WTC11 (cell line): ENCODE results near the gene SMYD3. TPM values are rescaled to one million over a fixed set of nuclear protein-coding genes. Genes with fewer than 3 reads are reported as not detected.

Experiments
- ATAC-seq: fragments of 200-7000 bp; cut with Tn5 transposase; 2 replicates; pipeline ENCODE4 v1.10.0; 2021; ENCODE audit warnings: mild to moderate bottlenecking, moderate library complexity
- CTCF ChIA-PET: fragments of 300-600 bp; sonication (Branson Sonifier 250); formaldehyde crosslinking; loops from one replicate; lab custom pipeline; 2021; ENCODE audit warnings: antibody characterized with exemption; lab: Charles Lee
- POLR2A ChIA-PET: fragments of 350-600 bp; sonication (Branson Sonifier 250); formaldehyde crosslinking; loops from one replicate; lab custom pipeline; 2021; ENCODE audit warnings: antibody characterized with exemption; lab: Charles Lee
- DNase-seq: peaks from one replicate; pipeline ENCODE4 v3.0.0; 2021; ENCODE audit warnings: low spot score
- H3K27ac Mint-ChIP-seq: 2 replicates; pipeline ENCODE4 v1.8.0; 2021; ENCODE audit warnings: mixed read lengths
- H3K27me3 Mint-ChIP-seq: 2 replicates; pipeline ENCODE4 v1.8.0; 2021; ENCODE audit warnings: low read depth, mild to moderate bottlenecking, moderate library complexity, mixed read lengths
- H3K36me3 Mint-ChIP-seq: 2 replicates; pipeline ENCODE4 v1.8.0; 2021; ENCODE audit warnings: mixed read lengths
- H3K4me1 Mint-ChIP-seq: 2 replicates; pipeline ENCODE4 v1.8.0; 2022; ENCODE audit warnings: mixed read lengths
- H3K4me3 Mint-ChIP-seq: 2 replicates; pipeline ENCODE4 v1.8.0; 2021; ENCODE audit warnings: mild to moderate bottlenecking, moderate library complexity, mixed read lengths
- H3K9me3 Mint-ChIP-seq: 2 replicates; pipeline ENCODE4 v1.8.0; 2021; ENCODE audit warnings: mixed read lengths
- CBFB ChIP-seq: sonication (generic); formaldehyde crosslinking; IDR thresholded peaks from 2 replicates; pipeline ENCODE4 v1.8.1; 2022; ENCODE audit warnings: mild to moderate bottlenecking, low read depth, missing genetic modification reagents
- ESRRA ChIP-seq: sonication (generic); formaldehyde crosslinking; IDR thresholded peaks from 2 replicates; pipeline ENCODE4 v1.8.1; 2022; ENCODE audit warnings: mild to moderate bottlenecking, missing genetic modification reagents, borderline replicate concordance
- FOXP1 ChIP-seq: sonication (generic); formaldehyde crosslinking; IDR thresholded peaks from 2 replicates; pipeline ENCODE4 v1.8.0; 2022; ENCODE audit warnings: missing genetic modification reagents, mild to moderate bottlenecking, moderate library complexity, borderline replicate concordance
- GABPB1 ChIP-seq: sonication (generic); formaldehyde crosslinking; IDR thresholded peaks from 2 replicates; pipeline ENCODE4 v1.8.1; 2023; ENCODE audit warnings: mild to moderate bottlenecking, missing genetic modification reagents
- GRHL2 ChIP-seq: fragments of 250-450 bp; sonication (Bioruptor Pico); IDR thresholded peaks from 2 replicates; pipeline ENCODE4 v1.8.0; 2022; ENCODE audit warnings: mild to moderate bottlenecking, moderate library complexity; ENCODE audit not compliant: insufficient replicate concordance, severe bottlenecking
- HMGA2 ChIP-seq: fragments of 250-450 bp; sonication (Bioruptor Pico); IDR thresholded peaks from 2 replicates; pipeline ENCODE4 v1.4.0; 2021; ENCODE audit warnings: mild to moderate bottlenecking, moderate library complexity
- JUN ChIP-seq: sonication (generic); formaldehyde crosslinking; IDR thresholded peaks from 2 replicates; pipeline ENCODE4 v1.8.0; 2023; ENCODE audit warnings: mild to moderate bottlenecking, missing genetic modification reagents
- MYBL2 ChIP-seq: sonication (generic); formaldehyde crosslinking; IDR thresholded peaks from 2 replicates; pipeline ENCODE4 v1.8.1; 2023; ENCODE audit warnings: mild to moderate bottlenecking, moderate library complexity, missing genetic modification reagents
- NFE2L1 ChIP-seq: sonication (generic); formaldehyde crosslinking; IDR thresholded peaks from 2 replicates; pipeline ENCODE4 v1.8.1; 2023; ENCODE audit warnings: missing genetic modification reagents
- OVOL2 ChIP-seq: fragments of 250-450 bp; sonication (Bioruptor Pico); IDR thresholded peaks from 2 replicates; pipeline ENCODE4 v1.9.0; 2021; ENCODE audit warnings: mild to moderate bottlenecking, borderline replicate concordance
- RELA ChIP-seq: sonication (generic); formaldehyde crosslinking; IDR thresholded peaks from 2 replicates; pipeline ENCODE4 v1.8.1; 2022; ENCODE audit warnings: missing genetic modification reagents, mild to moderate bottlenecking, borderline replicate concordance
- RORB ChIP-seq: fragments of 250-450 bp; sonication (Bioruptor Pico); IDR thresholded peaks from 2 replicates; pipeline ENCODE4 v1.9.0; 2021; ENCODE audit warnings: mild to moderate bottlenecking
- SMAD3 ChIP-seq: sonication (generic); formaldehyde crosslinking; IDR thresholded peaks from 2 replicates; pipeline ENCODE4 v1.8.0; 2022; ENCODE audit warnings: missing genetic modification reagents, mild to moderate bottlenecking, borderline replicate concordance
- SP1 ChIP-seq: sonication (generic); formaldehyde crosslinking; conservative IDR thresholded peaks from 2 replicates; pipeline ENCODE4 v1.8.1; 2022; ENCODE audit warnings: missing genetic modification reagents
- TEAD1 ChIP-seq: sonication (generic); formaldehyde crosslinking; IDR thresholded peaks from 2 replicates; pipeline ENCODE4 v1.8.0; 2022; ENCODE audit warnings: mild to moderate bottlenecking, missing genetic modification reagents
- ZNF138 ChIP-seq: sonication (generic); formaldehyde crosslinking; conservative IDR thresholded peaks from 2 replicates; pipeline ENCODE4 v1.8.1; 2022; ENCODE audit warnings: mild to moderate bottlenecking, moderate library complexity, missing genetic modification reagents
- ZNF232 ChIP-seq: sonication (generic); formaldehyde crosslinking; IDR thresholded peaks from 2 replicates; pipeline ENCODE4 v1.8.0; 2022; ENCODE audit warnings: mild to moderate bottlenecking, missing genetic modification reagents
- ZNF317 ChIP-seq: sonication (generic); formaldehyde crosslinking; IDR thresholded peaks from 2 replicates; pipeline ENCODE4 v1.8.1; 2023; ENCODE audit warnings: low read depth, mild to moderate bottlenecking, moderate library complexity, missing genetic modification reagents, borderline replicate concordance
- ZNF423 ChIP-seq: fragments of 250-450 bp; sonication (Bioruptor Pico); IDR thresholded peaks from 2 replicates; pipeline ENCODE4 v2.1.2; 2022; ENCODE audit warnings: mild to moderate bottlenecking, moderate library complexity
- total RNA-seq: library from RNA; stranded (reverse); gene quantifications from 3 replicates; pipeline ENCODE4 v1.2.3, GENCODE V29; 2021
- TF ChIP-seq, protein P1 (sequence below): sonication (generic); formaldehyde crosslinking; IDR thresholded peaks from 2 replicates; pipeline ENCODE4 v1.8.1; 2022; ENCODE audit warnings: mild to moderate bottlenecking, missing genetic modification reagents, moderate library complexity, borderline replicate concordance
- TF ChIP-seq, protein P2 (sequence below): sonication (generic); formaldehyde crosslinking; IDR thresholded peaks from 2 replicates; pipeline ENCODE4 v1.8.0; 2022; ENCODE audit warnings: mild to moderate bottlenecking, missing genetic modification reagents
- TF ChIP-seq, protein P3 (sequence below): sonication (generic); formaldehyde crosslinking; IDR thresholded peaks from 2 replicates; pipeline ENCODE4 v1.8.1; 2022; ENCODE audit warnings: missing genetic modification reagents, borderline replicate concordance
- TF ChIP-seq, protein P4 (sequence below): fragments of 250-450 bp; sonication (Bioruptor Pico); IDR thresholded peaks from 2 replicates; pipeline ENCODE4 v1.9.0; 2021; ENCODE audit warnings: mild to moderate bottlenecking, borderline replicate concordance

Gene SMYD3
- total RNA-seq, 1 experiment from 2014 or later: 21.4 TPM

DNA sequence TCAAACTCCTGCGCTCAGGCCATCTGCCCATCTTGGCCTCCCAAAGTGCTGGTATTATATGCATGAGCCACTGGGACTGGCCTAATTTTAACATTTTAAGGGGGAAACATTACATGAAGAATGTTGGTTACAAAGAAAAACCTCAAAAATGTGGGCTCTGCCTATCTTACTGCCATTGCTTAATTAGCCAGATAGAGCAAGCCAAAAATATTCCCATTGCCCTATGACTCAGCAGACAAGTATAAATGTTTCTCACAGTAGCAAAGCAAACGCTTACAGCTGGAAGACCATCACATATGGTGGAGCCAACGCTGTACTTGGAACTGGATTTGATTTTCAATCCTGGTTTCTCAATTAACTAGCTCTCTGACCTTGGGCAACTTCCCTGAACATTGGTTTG, 502.0 kb downstream of the SMYD3 start (continued):
- TF ChIP-seq, protein P1, sequence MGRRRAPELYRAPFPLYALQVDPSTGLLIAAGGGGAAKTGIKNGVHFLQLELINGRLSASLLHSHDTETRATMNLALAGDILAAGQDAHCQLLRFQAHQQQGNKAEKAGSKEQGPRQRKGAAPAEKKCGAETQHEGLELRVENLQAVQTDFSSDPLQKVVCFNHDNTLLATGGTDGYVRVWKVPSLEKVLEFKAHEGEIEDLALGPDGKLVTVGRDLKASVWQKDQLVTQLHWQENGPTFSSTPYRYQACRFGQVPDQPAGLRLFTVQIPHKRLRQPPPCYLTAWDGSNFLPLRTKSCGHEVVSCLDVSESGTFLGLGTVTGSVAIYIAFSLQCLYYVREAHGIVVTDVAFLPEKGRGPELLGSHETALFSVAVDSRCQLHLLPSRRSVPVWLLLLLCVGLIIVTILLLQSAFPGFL: no peak
- TF ChIP-seq, protein P2, sequence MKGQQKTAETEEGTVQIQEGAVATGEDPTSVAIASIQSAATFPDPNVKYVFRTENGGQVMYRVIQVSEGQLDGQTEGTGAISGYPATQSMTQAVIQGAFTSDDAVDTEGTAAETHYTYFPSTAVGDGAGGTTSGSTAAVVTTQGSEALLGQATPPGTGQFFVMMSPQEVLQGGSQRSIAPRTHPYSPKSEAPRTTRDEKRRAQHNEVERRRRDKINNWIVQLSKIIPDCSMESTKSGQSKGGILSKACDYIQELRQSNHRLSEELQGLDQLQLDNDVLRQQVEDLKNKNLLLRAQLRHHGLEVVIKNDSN (CRISPR knock-in tag): no peak
- no peak for TF ChIP-seq NFE2L1 (CRISPR knock-in tag)
- TF ChIP-seq MYBL2 (CRISPR knock-in tag): no peak
- TF ChIP-seq RELA (CRISPR knock-in tag): no peak
- no peak for TF ChIP-seq ZNF317 (CRISPR knock-in tag)
- no peak for TF ChIP-seq GABPB1 (CRISPR knock-in tag)
- TF ChIP-seq ZNF138 (CRISPR knock-in tag): no peak

DNA sequence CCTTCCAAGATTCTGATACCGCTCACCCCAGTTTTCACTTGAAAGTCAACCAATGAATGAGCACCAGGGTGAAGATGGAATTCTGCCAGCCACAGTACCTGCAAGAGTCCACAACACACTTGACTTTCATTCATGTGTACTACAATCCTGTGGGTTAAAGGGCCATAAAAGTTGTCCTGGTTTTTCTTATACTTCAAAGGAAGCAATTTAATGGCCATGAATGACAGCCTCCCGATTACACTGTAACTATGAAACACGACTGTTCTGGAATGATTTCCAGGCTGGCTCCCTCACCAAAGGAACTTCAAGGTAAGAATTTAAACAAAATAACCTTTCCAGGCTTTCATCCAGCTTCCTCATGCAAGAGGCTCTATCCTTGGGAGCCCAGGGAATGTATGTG, 502.8 kb downstream of the SMYD3 start:
- ChIA-PET POLR2A (no interaction called here), CTCF (interaction anchor here (1.6 kb wide), 2 partner anchors 116 to 849 kb away, joined by 7 to 14 read pairs; partner anchors contain the start of gene KIF26B)
- H3K4me1 Mint-ChIP-seq: peaks cover 14% of the 10 kb centered on the region
- no peak overlapping the region for H3K27ac Mint-ChIP-seq
- no peak overlapping the region for H3K4me3 Mint-ChIP-seq
- no peaks in the 10 kb centered on the region for H3K36me3 Mint-ChIP-seq
- ATAC-seq: no peak
- TF ChIP-seq ZNF138 (CRISPR knock-in tag): no peak
- no peak for TF ChIP-seq OVOL2
- no peaks in the 10 kb centered on the region for H3K9me3 Mint-ChIP-seq
- H3K27me3 Mint-ChIP-seq: no peaks in the 10 kb centered on the region
- no peak for DNase-seq

DNA sequence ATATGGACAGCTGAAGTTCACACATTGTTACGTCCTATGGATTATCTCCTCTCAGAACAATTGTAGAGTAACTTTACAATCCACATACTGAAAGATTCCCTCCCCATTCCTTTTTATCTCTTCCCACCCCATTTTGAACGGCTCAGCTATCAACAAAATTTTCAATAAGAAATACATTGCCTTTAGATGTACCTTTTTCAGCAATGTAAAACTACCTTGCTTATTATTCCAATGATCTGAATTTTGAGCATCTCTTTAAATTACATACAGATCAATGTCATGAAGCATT, 503.7 kb downstream of the SMYD3 start:
- H3K27me3 Mint-ChIP-seq: no peaks in the 10 kb centered on the region
- no peak for DNase-seq
- H3K27ac Mint-ChIP-seq: no peak overlapping the region
- POLR2A ChIA-PET: no interaction called here
- CTCF ChIA-PET: interaction anchor here (0.7 to 1.6 kb wide), 5 partner anchors 39 to 850 kb away, joined by 3 to 14 read pairs (median 7); partner anchors contain the start of gene KIF26B
- H3K4me3 Mint-ChIP-seq: no peak overlapping the region
- H3K4me1 Mint-ChIP-seq: peaks cover 10% of the 10 kb centered on the region
- H3K36me3 Mint-ChIP-seq: no peaks in the 10 kb centered on the region
- no peaks in the 10 kb centered on the region for H3K9me3 Mint-ChIP-seq
- ATAC-seq: no peak
- TF ChIP-seq, protein P3, sequence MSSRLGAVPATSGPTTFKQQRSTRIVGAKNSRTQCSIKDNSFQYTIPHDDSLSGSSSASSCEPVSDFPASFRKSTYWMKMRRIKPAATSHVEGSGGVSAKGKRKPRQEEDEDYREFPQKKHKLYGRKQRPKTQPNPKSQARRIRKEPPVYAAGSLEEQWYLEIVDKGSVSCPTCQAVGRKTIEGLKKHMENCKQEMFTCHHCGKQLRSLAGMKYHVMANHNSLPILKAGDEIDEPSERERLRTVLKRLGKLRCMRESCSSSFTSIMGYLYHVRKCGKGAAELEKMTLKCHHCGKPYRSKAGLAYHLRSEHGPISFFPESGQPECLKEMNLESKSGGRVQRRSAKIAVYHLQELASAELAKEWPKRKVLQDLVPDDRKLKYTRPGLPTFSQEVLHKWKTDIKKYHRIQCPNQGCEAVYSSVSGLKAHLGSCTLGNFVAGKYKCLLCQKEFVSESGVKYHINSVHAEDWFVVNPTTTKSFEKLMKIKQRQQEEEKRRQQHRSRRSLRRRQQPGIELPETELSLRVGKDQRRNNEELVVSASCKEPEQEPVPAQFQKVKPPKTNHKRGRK (CRISPR knock-in tag): no peak
- no peak for TF ChIP-seq ZNF232
- TF ChIP-seq, protein P2 (CRISPR knock-in tag): no peak
- no peak for TF ChIP-seq FOXP1 (CRISPR knock-in tag)
- TF ChIP-seq SP1 (CRISPR knock-in tag): no peak
- no peak for TF ChIP-seq CBFB
- TF ChIP-seq, protein P4, sequence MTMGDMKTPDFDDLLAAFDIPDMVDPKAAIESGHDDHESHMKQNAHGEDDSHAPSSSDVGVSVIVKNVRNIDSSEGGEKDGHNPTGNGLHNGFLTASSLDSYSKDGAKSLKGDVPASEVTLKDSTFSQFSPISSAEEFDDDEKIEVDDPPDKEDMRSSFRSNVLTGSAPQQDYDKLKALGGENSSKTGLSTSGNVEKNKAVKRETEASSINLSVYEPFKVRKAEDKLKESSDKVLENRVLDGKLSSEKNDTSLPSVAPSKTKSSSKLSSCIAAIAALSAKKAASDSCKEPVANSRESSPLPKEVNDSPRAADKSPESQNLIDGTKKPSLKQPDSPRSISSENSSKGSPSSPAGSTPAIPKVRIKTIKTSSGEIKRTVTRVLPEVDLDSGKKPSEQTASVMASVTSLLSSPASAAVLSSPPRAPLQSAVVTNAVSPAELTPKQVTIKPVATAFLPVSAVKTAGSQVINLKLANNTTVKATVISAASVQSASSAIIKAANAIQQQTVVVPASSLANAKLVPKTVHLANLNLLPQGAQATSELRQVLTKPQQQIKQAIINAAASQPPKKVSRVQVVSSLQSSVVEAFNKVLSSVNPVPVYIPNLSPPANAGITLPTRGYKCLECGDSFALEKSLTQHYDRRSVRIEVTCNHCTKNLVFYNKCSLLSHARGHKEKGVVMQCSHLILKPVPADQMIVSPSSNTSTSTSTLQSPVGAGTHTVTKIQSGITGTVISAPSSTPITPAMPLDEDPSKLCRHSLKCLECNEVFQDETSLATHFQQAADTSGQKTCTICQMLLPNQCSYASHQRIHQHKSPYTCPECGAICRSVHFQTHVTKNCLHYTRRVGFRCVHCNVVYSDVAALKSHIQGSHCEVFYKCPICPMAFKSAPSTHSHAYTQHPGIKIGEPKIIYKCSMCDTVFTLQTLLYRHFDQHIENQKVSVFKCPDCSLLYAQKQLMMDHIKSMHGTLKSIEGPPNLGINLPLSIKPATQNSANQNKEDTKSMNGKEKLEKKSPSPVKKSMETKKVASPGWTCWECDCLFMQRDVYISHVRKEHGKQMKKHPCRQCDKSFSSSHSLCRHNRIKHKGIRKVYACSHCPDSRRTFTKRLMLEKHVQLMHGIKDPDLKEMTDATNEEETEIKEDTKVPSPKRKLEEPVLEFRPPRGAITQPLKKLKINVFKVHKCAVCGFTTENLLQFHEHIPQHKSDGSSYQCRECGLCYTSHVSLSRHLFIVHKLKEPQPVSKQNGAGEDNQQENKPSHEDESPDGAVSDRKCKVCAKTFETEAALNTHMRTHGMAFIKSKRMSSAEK (CRISPR knock-in tag): no peak
- TF ChIP-seq HMGA2 (CRISPR knock-in tag): no peak
- TF ChIP-seq GRHL2 (CRISPR knock-in tag): no peak
- no peak for TF ChIP-seq RORB
- TF ChIP-seq JUN (CRISPR knock-in tag): no peak
- TF ChIP-seq TEAD1 (CRISPR knock-in tag): no peak
- TF ChIP-seq SMAD3 (CRISPR knock-in tag): no peak
- no peak for TF ChIP-seq ESRRA
- TF ChIP-seq ZNF423 (CRISPR knock-in tag): no peak
